Lung (tissue), 12 donors: ENCODE measurements around the gene SRP54. TPM values are rescaled to one million over a fixed set of nuclear protein-coding genes. Genes with fewer than 3 reads are reported as not detected.

Experiments used
- ATAC-seq: fragments of 200-7000 bp; cut with Tn5 transposase; one replicate; pipeline ENCODE4 v1.9.1; 2020; ENCODE audit warnings: moderate number of reproducible peaks; ENCODE audit not compliant: insufficient read depth, low FRiP score
- DNase-seq, 3 donors: peaks; one replicate each; pipeline ENCODE4 v3.0.0-alpha.2; 2013 to 2017
- H3K27ac ChIP-seq, 2 donors: one replicate each; pipeline ENCODE4 v1.5.1; 2013; ENCODE audit warnings: mild to moderate bottlenecking in 2 of 2, moderate library complexity in 2 of 2, control low read depth in 1 of 2, inconsistent platforms in 1 of 2, low read depth in 1 of 2, low read length in 1 of 2
- H3K27me3 ChIP-seq, 3 donors: one replicate each; pipeline ENCODE4 v1.5.1; 2013; ENCODE audit warnings: low read length in 2 of 3; ENCODE audit not compliant: control insufficient read depth in 3 of 3, insufficient read depth in 3 of 3
- H3K36me3 ChIP-seq, 4 donors: one replicate each; pipeline ENCODE4 v1.5.1; 2013; ENCODE audit warnings: low read length in 4 of 4, mild to moderate bottlenecking in 1 of 4, moderate library complexity in 1 of 4; ENCODE audit not compliant: control insufficient read depth in 4 of 4, insufficient read depth in 4 of 4
- H3K4me1 ChIP-seq, 5 donors: one replicate each; pipeline ENCODE4 v1.5.1; 2013; ENCODE audit warnings: low read length in 5 of 5, mild to moderate bottlenecking in 2 of 5, moderate library complexity in 1 of 5; ENCODE audit not compliant: control insufficient read depth in 5 of 5, insufficient read depth in 5 of 5
- H3K4me3 ChIP-seq: one replicate; pipeline ENCODE4 v1.5.1; 2013; ENCODE audit warnings: mild to moderate bottlenecking, control low read depth, moderate library complexity
- H3K9ac ChIP-seq, 2 donors: one replicate each; pipeline ENCODE4 v1.5.1; 2013; ENCODE audit warnings: low read length in 2 of 2, control low read depth in 1 of 2; ENCODE audit not compliant: insufficient read depth in 1 of 2
- H3K9me3 ChIP-seq, 4 donors: one replicate each; pipeline ENCODE4 v1.5.1; 2013; ENCODE audit warnings: low read length in 3 of 4, mild to moderate bottlenecking in 1 of 4, moderate library complexity in 1 of 4; ENCODE audit not compliant: control insufficient read depth in 4 of 4, insufficient read depth in 3 of 4
- WGBS, 2 donors: extraction: QIAGEN DNeasy Blood & Tissue Kit; methylation state at CpG; one replicate each; pipeline ENCODE4 v1.1.7; 2013; 5-methylcytosine and 5-hydroxymethylcytosine counted together
- polyA plus RNA-seq, 2 donors: library from polyadenylated mRNA; stranded (reverse); fragments of 200-250 nt; gene quantifications; one replicate each; pipeline ENCODE4 v1.2.1, GENCODE V29; 2013
- total RNA-seq, 2 donors: library from RNA; depleted of rRNA in 1 of 2; stranded (reverse); fragments of >200 nt in 1 of 2; gene quantifications; one replicate each; pipeline ENCODE4 v1.2.1, GENCODE V29; 2014 to 2021
- TF ChIP-seq, protein P1 (sequence below): IDR thresholded peaks from 2 replicates; pipeline ENCODE4 v1.5.1; 2012; ENCODE audit warnings: mild to moderate bottlenecking; ENCODE audit errors: control extremely low read depth, extremely low read depth
- donor health status: control.
- donor health status: control.
- donor health status: Bipolar disorder and iron deficiency.
- donor health status: healthy.
- donor health status: DM: yes; HTN: yes; CAD: no.

SRP54 gene
- total and polyA plus RNA-seq, 4 donors: 24.5 to 92.8 (median 44.8) TPM

DNA sequence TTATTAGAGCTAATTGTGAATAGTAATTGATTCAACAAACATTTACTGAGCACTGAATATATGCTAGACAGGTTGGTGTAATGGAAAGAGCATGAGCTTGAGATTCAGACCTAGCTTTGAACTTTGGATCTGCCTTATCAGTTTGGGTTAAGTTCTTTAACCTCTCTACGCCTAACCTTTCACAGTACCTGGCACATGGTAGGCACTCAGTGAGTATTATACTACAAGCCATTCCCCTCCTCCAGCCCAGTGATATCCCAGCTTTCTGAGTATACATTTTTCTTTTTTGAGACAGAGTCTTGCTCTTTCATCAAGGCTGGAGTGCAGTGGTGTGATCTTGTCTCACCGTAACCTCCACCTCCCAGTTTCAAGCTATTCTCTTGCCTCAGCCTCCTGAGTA is 95.3 kb downstream of the SRP54 start:
- Histone ChIP-seq H3K4me3 (no peak overlapping the region), H3K27me3 (no peaks in the 10 kb centered on the region), H3K9ac (no peak overlapping the region), H3K4me1 (no peaks in the 10 kb centered on the region), H3K36me3 (peaks cover 0 to 22% (median 14%) of the 10 kb centered on the region in 4 donors), H3K27ac (no peak overlapping the region), H3K9me3 (no peaks in the 10 kb centered on the region)
- ATAC-seq (no peak), DNase-seq (no peak)
- WGBS, 2 donors: 98% methylated on average over 2 of the region's 2 CpGs
- TF ChIP-seq, protein P1, sequence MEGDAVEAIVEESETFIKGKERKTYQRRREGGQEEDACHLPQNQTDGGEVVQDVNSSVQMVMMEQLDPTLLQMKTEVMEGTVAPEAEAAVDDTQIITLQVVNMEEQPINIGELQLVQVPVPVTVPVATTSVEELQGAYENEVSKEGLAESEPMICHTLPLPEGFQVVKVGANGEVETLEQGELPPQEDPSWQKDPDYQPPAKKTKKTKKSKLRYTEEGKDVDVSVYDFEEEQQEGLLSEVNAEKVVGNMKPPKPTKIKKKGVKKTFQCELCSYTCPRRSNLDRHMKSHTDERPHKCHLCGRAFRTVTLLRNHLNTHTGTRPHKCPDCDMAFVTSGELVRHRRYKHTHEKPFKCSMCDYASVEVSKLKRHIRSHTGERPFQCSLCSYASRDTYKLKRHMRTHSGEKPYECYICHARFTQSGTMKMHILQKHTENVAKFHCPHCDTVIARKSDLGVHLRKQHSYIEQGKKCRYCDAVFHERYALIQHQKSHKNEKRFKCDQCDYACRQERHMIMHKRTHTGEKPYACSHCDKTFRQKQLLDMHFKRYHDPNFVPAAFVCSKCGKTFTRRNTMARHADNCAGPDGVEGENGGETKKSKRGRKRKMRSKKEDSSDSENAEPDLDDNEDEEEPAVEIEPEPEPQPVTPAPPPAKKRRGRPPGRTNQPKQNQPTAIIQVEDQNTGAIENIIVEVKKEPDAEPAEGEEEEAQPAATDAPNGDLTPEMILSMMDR: no peak

Other genes starting within 250 kb of the SRP54 start
- gene BAZ1A, start 107.6 kb upstream of the SRP54 start, total RNA-seq: 10 to 100 TPM; 25.6 to 52.4 TPM
- 10 to 100 TPM; 17.2 to 38.5 TPM for gene BAZ1A, start 107.6 kb upstream of the SRP54 start, polyA plus RNA-seq
- gene FAM177A1, start 63.3 kb downstream of the SRP54 start, total RNA-seq: 10 to 100 TPM; 75.7 to 86.3 TPM
- gene FAM177A1, start 63.3 kb downstream of the SRP54 start, polyA plus RNA-seq: 100 to 1,000 TPM in 1 of 2 donors, 10 to 100 TPM in 1; 62.3 to 153 TPM
- gene PPP2R3C, start 139.0 kb downstream of the SRP54 start, total RNA-seq: 10 to 100 TPM; 23.7 to 42.1 TPM
- gene PPP2R3C, start 139.0 kb downstream of the SRP54 start, polyA plus RNA-seq: 10 to 100 TPM; 19.6 to 31.0 TPM
- gene PRORP, start 139.6 kb downstream of the SRP54 start, total RNA-seq: 10 to 100 TPM; 28.9 to 29.5 TPM
- gene PRORP, start 139.6 kb downstream of the SRP54 start, polyA plus RNA-seq: 10 to 100 TPM; 22.6 to 23.0 TPM